Hepatocyte (in vitro differentiated cells): ENCODE data around the gene FAM110A. TPM values are rescaled to one million over a fixed set of nuclear protein-coding genes. Genes with fewer than 3 reads are reported as not detected.
"Not testable (repeated sequence)": the region's sequence is repeated elsewhere in the genome, so short reads cannot be mapped to it uniquely, and the experiment has no call there.

Experiments
- DNase-seq: peaks from one replicate; pipeline ENCODE4 v3.0.0-alpha.2; 2016; ENCODE audit warnings: low spot score
- H2AFZ ChIP-seq: fragments of 200-600 bp; sonication (generic); 2 replicates; pipeline ENCODE4 v1.6.0; 2016; ENCODE audit warnings: antibody characterized with exemption, mild to moderate bottlenecking
- H3K27ac ChIP-seq: fragments of 200-600 bp; sonication (generic); 2 replicates; pipeline ENCODE4 v1.5.1; 2016; ENCODE audit warnings: mild to moderate bottlenecking
- H3K27me3 ChIP-seq: fragments of 200-600 bp; sonication (generic); 2 replicates; pipeline ENCODE4 v1.6.1; 2016
- H3K36me3 ChIP-seq: fragments of 200-600 bp; sonication (generic); replicated peaks from 2 replicates; pipeline ENCODE4 v1.5.1; 2016; ENCODE audit warnings: low read depth; ENCODE audit not compliant: insufficient read depth
- H3K4me1 ChIP-seq: fragments of 200-600 bp; sonication (generic); 2 replicates; pipeline ENCODE4 v1.5.1; 2016; ENCODE audit warnings: mild to moderate bottlenecking, moderate library complexity; ENCODE audit not compliant: insufficient read depth
- H3K4me2 ChIP-seq: fragments of 200-600 bp; sonication (generic); 2 replicates; pipeline ENCODE4 v1.6.0; 2016
- H3K4me3 ChIP-seq: fragments of 200-600 bp; sonication (generic); 2 replicates; pipeline ENCODE4 v1.5.1; 2016; ENCODE audit warnings: mild to moderate bottlenecking
- H3K79me2 ChIP-seq: fragments of 200-600 bp; sonication (generic); 2 replicates; pipeline ENCODE4 v1.6.0; 2017; ENCODE audit warnings: mild to moderate bottlenecking
- H3K9me2 ChIP-seq: fragments of 200-600 bp; sonication (generic); replicated peaks from 2 replicates; pipeline ENCODE4 v1.6.0; 2017; ENCODE audit warnings: mild to moderate bottlenecking; ENCODE audit not compliant: insufficient read depth
- H3K9me3 ChIP-seq: fragments of 200-600 bp; sonication (generic); 2 replicates; pipeline ENCODE4 v1.5.1; 2016; ENCODE audit warnings: low read depth, mild to moderate bottlenecking
- H4K20me1 ChIP-seq: fragments of 200-600 bp; sonication (generic); 2 replicates; pipeline ENCODE4 v1.6.0; 2016; ENCODE audit warnings: mild to moderate bottlenecking; ENCODE audit not compliant: insufficient read depth, poor library complexity, severe bottlenecking
- CTCF ChIP-seq: fragments of 200-600 bp; sonication (generic); IDR thresholded peaks from 2 replicates; pipeline ENCODE4 v1.5.1; 2016; ENCODE audit warnings: antibody characterized with exemption, mild to moderate bottlenecking; ENCODE audit not compliant: poor library complexity
- EZH2 ChIP-seq: fragments of 200-600 bp; sonication (generic); IDR thresholded peaks from 2 replicates; pipeline ENCODE4 v1.6.1; 2016; ENCODE audit warnings: antibody characterized with exemption, mild to moderate bottlenecking, borderline replicate concordance
- EZH2phosphoT487 ChIP-seq: fragments of 200-600 bp; sonication (generic); IDR thresholded peaks from one replicate; pipeline ENCODE4 v1.6.1; 2018; ENCODE audit warnings: antibody characterized with exemption, mild to moderate bottlenecking, low read depth, moderate library complexity; ENCODE audit not compliant: unreplicated experiment, severe bottlenecking
- WGBS: methylation state at CpG from one replicate; pipeline ENCODE4 v1.1.6; 2016; ENCODE audit warnings: low lambda C conversion rate; ENCODE audit errors: missing lambda C conversion rate; 5-methylcytosine and 5-hydroxymethylcytosine counted together
- polyA plus RNA-seq: library from polyadenylated mRNA; unstranded; fragments of >200 nt; fragmentation: Nextera tagmentation; extraction: Ambion mirVana; gene quantifications from 2 replicates; pipeline ENCODE4 v1.2.1, GENCODE V29; 2016
- total RNA-seq: library from RNA; depleted of rRNA; stranded (reverse); fragments of >200 nt; gene quantifications from 2 replicates; pipeline ENCODE4 v1.2.3, GENCODE V29; 2014

FAM110A gene
- total and polyA plus RNA-seq, 2 experiments from 2014 or later, result 4.6 to 6.1 TPM

GRCh38 chr20:891058-891705 lies 57.7 kb downstream of the FAM110A start:
- H3K4me3 ChIP-seq, result no peak overlapping the region
- H3K4me1 ChIP-seq, result no peaks in the 10 kb centered on the region
- H3K79me2 ChIP-seq, result no peaks in the 10 kb centered on the region
- no peaks in the 10 kb centered on the region for H3K36me3 ChIP-seq
- no peaks in the 10 kb centered on the region for H3K9me2 ChIP-seq
- TF ChIP-seq EZH2phosphoT487, result no peak
- no peak overlapping the region for H2AFZ ChIP-seq
- peak; percentile 24 for DNase-seq
- WGBS, result 88% methylated on average over 6 of the region's 6 CpGs
- no peak overlapping the region for H3K4me2 ChIP-seq
- no peaks in the 10 kb centered on the region for H3K9me3 ChIP-seq
- H3K27me3 ChIP-seq, result peaks cover 6% of the 10 kb centered on the region
- peak overlapping the region; percentile 31 for H3K27ac ChIP-seq
- H4K20me1 ChIP-seq, result no peaks in the 10 kb centered on the region

- H3K4me3 ChIP-seq, result no peak overlapping the region
- H3K9me3 ChIP-seq, result no peaks in the 10 kb centered on the region
- WGBS, result 69% methylated on average over 4 of the region's 4 CpGs
- H3K4me1 ChIP-seq, result no peaks in the 10 kb centered on the region
- H4K20me1 ChIP-seq, result no peaks in the 10 kb centered on the region
- no peak for DNase-seq
- H3K9me2 ChIP-seq, result no peaks in the 10 kb centered on the region
- no peaks in the 10 kb centered on the region for H3K79me2 ChIP-seq
- H3K36me3 ChIP-seq, result no peaks in the 10 kb centered on the region
- no peak overlapping the region for H2AFZ ChIP-seq
- H3K27ac ChIP-seq, result peak overlapping the region; percentile 31
- no peak overlapping the region for H3K4me2 ChIP-seq
- no peak for TF ChIP-seq EZH2
- no peak for TF ChIP-seq CTCF
- TF ChIP-seq EZH2phosphoT487, result no peak
- H3K27me3 ChIP-seq, result peaks cover 6% of the 10 kb centered on the region
Measured at GRCh38 chr20:891706-892080, 58.2 kb downstream of the FAM110A start.

- not testable (repeated sequence) for H2AFZ ChIP-seq
Measured at GRCh38 chr20:892371-892770, 58.9 kb downstream of the FAM110A start.

More at GRCh38 chr20:892371-892770, 58.9 kb downstream of the FAM110A start:
- not testable (repeated sequence) for H3K27me3 ChIP-seq, H3K4me2 ChIP-seq, H3K4me3 ChIP-seq, H3K9me2 ChIP-seq, DNase-seq, H3K36me3 ChIP-seq, H3K79me2 ChIP-seq, H3K27ac ChIP-seq, H3K4me1 ChIP-seq, H4K20me1 ChIP-seq, H3K9me3 ChIP-seq
- 87% methylated on average over 5 of the region's 5 CpGs for WGBS

Other genes starting within 250 kb of the FAM110A start
- gene TCF15, start 223.4 kb upstream of the FAM110A start, total RNA-seq, result not detected in 2 replicates
- gene TCF15, start 223.4 kb upstream of the FAM110A start, polyA plus RNA-seq, result not detected in 2 replicates
- 40.0 and 42.2 TPM in 2 replicates for gene SRXN1, start 180.5 kb upstream of the FAM110A start, total RNA-seq
- gene SRXN1, start 180.5 kb upstream of the FAM110A start, polyA plus RNA-seq, result 26.9 and 39.6 TPM in 2 replicates
- gene SCRT2, start 157.9 kb upstream of the FAM110A start, total RNA-seq, result not detected in 2 replicates
- not detected in 2 replicates for gene SCRT2, start 157.9 kb upstream of the FAM110A start, polyA plus RNA-seq
- 0.33 and 0.80 TPM in 2 replicates for gene SLC52A3, start 65.2 kb upstream of the FAM110A start, total RNA-seq
- 0.35 and 1.0 TPM in 2 replicates for gene SLC52A3, start 65.2 kb upstream of the FAM110A start, polyA plus RNA-seq
- not detected in 2 replicates for gene ANGPT4, start 82.6 kb downstream of the FAM110A start, total RNA-seq
- not detected in 2 replicates for gene ANGPT4, start 82.6 kb downstream of the FAM110A start, polyA plus RNA-seq
- gene RSPO4, start 168.6 kb downstream of the FAM110A start, total RNA-seq, result 0.08 and 0.57 TPM in 2 replicates
- 0.41 and 2.4 TPM in 2 replicates for gene RSPO4, start 168.6 kb downstream of the FAM110A start, polyA plus RNA-seq